PC-3 (cell line): Measurements from ENCODE around the gene PHF12. TPM values are rescaled to one million over a fixed set of nuclear protein-coding genes. Genes with fewer than 3 reads are reported as not detected.

Source experiments
- ATAC-seq: fragments of 200-7000 bp; cut with Tn5 transposase; 2 replicates; pipeline ENCODE4 v1.9.1; 2020; ENCODE audit warnings: mild to moderate bottlenecking, moderate library complexity
- BruUV-seq: library from RNA; stranded (reverse); fragments of 400-500 nt; replicated peaks from 2 replicates; lab custom pipeline; 2021; lab: Mats Ljungman, UMichigan
- CTCF ChIA-PET: fragments of 300-600 bp; sonication (Branson Sonifier 250); formaldehyde crosslinking; loops from one replicate; lab custom pipeline; 2022; ENCODE audit warnings: antibody characterized with exemption; lab: Charles Lee
- POLR2A ChIA-PET: fragments of 300-600 bp; sonication (Branson Sonifier 250); formaldehyde crosslinking; loops from one replicate; lab custom pipeline; 2022; ENCODE audit warnings: antibody characterized with exemption; ENCODE audit not compliant: unreplicated experiment; lab: Charles Lee
- DNase-seq: peaks from one replicate; pipeline ENCODE4 v3.0.0-alpha.2; 2015
- H2AFZ ChIP-seq: fragments of 300-600 bp; sonication (generic); 2 replicates; pipeline ENCODE4 v1.6.0; 2016; ENCODE audit warnings: antibody characterized with exemption, low read length
- H3F3A ChIP-seq: fragments of 300-600 bp; sonication (generic); one replicate; pipeline ENCODE4 v1.6.0; 2017; ENCODE audit warnings: antibody characterized with exemption, low read length, control low read depth, mild to moderate bottlenecking; ENCODE audit not compliant: unreplicated experiment
- H3K27ac ChIP-seq: fragments of 300-600 bp; sonication (generic); 2 replicates; pipeline ENCODE4 v1.5.1; 2016; ENCODE audit warnings: mild to moderate bottlenecking, low read length
- H3K27me3 ChIP-seq: fragments of 300-600 bp; sonication (generic); 2 replicates; pipeline ENCODE4 v1.6.1; 2016; ENCODE audit warnings: low read length, mixed read lengths
- H3K36me3 ChIP-seq: fragments of 300-600 bp; sonication (generic); 2 replicates; pipeline ENCODE4 v1.6.1; 2016; ENCODE audit warnings: low read depth, mixed run types, low read length, mixed read lengths
- H3K4me1 ChIP-seq: fragments of 300-600 bp; sonication (generic); 2 replicates; pipeline ENCODE4 v1.5.1; 2016; ENCODE audit warnings: low read length; ENCODE audit not compliant: insufficient read depth
- H3K4me2 ChIP-seq: fragments of 300-600 bp; sonication (generic); 2 replicates; pipeline ENCODE4 v1.6.0; 2016; ENCODE audit warnings: low read length
- H3K4me3 ChIP-seq: fragments of 300-600 bp; sonication (generic); 2 replicates; pipeline ENCODE4 v1.5.1; 2016; ENCODE audit warnings: mild to moderate bottlenecking, low read length, mixed read lengths
- H3K79me2 ChIP-seq: fragments of 300-600 bp; sonication (generic); 2 replicates; pipeline ENCODE4 v1.6.1; 2017; ENCODE audit warnings: low read length, mixed read lengths
- H3K9ac ChIP-seq: fragments of 300-600 bp; sonication (generic); 2 replicates; pipeline ENCODE4 v1.6.0; 2016; ENCODE audit warnings: mild to moderate bottlenecking, low read length
- H3K9me2 ChIP-seq: fragments of 300-600 bp; sonication (generic); replicated peaks from 2 replicates; pipeline ENCODE4 v1.6.1; 2016; ENCODE audit warnings: mixed run types, low read length, mixed read lengths
- H3K9me3 ChIP-seq: fragments of 300-600 bp; sonication (generic); 2 replicates; pipeline ENCODE4 v1.6.1; 2016; ENCODE audit warnings: low read length, mixed read lengths
- H4K20me1 ChIP-seq: fragments of 300-600 bp; sonication (generic); 2 replicates; pipeline ENCODE4 v1.6.1; 2016; ENCODE audit warnings: low read length, mixed read lengths
- CTCF ChIP-seq: fragments of 300-600 bp; sonication (generic); conservative IDR thresholded peaks from 2 replicates; pipeline ENCODE4 v1.5.1; 2017; ENCODE audit warnings: antibody characterized with exemption, low read depth, mild to moderate bottlenecking, low read length
- EZH2 ChIP-seq: fragments of 300-600 bp; sonication (generic); IDR thresholded peaks from one replicate; pipeline ENCODE4 v1.6.1; 2017; ENCODE audit warnings: antibody characterized with exemption, mild to moderate bottlenecking, low read length; ENCODE audit not compliant: unreplicated experiment
- EZH2phosphoT487 ChIP-seq: fragments of 300-600 bp; sonication (generic); IDR thresholded peaks from 2 replicates; pipeline ENCODE4 v1.6.1; 2018; ENCODE audit warnings: mild to moderate bottlenecking, antibody characterized with exemption, low read length, borderline replicate concordance
- intact Hi-C: fragments of 100-400 bp; cut with micrococcal nuclease; formaldehyde crosslinking; loops from 2 replicates; pipeline ENCODE4 v1.9.0; 2023
- total RNA-seq: library from RNA; depleted of rRNA; stranded (reverse); fragments of >200 nt; gene quantifications from 2 replicates; pipeline ENCODE4 v1.2.3, GENCODE V29; 2014

Gene PHF12
- total RNA-seq, 1 experiment from 2014 or later: 25.0 TPM

GRCh38 chr17:28940675-28941074, 10.6 kb downstream of the PHF12 start:
- H3K4me1 ChIP-seq: peaks cover 24% of the 10 kb centered on the region
- H2AFZ ChIP-seq: no peak overlapping the region
- H3K9me2 ChIP-seq: no peaks in the 10 kb centered on the region
- peaks cover 8% of the 10 kb centered on the region; the same call in 1 of the 2 replicates for H4K20me1 ChIP-seq
- H3K36me3 ChIP-seq: peaks cover 20% of the 10 kb centered on the region; the same call in 1 of the 2 replicates
- peaks cover 96% of the 10 kb centered on the region for H3K79me2 ChIP-seq
- intact Hi-C loops: no loop called here
- no peak overlapping the region for H3K4me2 ChIP-seq
- no peaks in the 10 kb centered on the region for H3K9me3 ChIP-seq
- ATAC-seq: no peak
- CTCF ChIA-PET: no interaction called here
- no peaks in the 10 kb centered on the region for H3F3A ChIP-seq
- H3K27me3 ChIP-seq: no peaks in the 10 kb centered on the region
- POLR2A ChIA-PET: no interaction called here
- no TSS peak for BruUV-seq
- TF ChIP-seq EZH2phosphoT487: no peak
- no peak for TF ChIP-seq CTCF
- TF ChIP-seq EZH2: no peak
- no peak overlapping the region for H3K4me3 ChIP-seq
- H3K27ac ChIP-seq: no peak overlapping the region
- H3K9ac ChIP-seq: no peak overlapping the region
- no peak for DNase-seq

- no TSS peak for BruUV-seq
- CTCF ChIA-PET: no interaction called here
- Histone ChIP-seq H3F3A (no peaks in the 10 kb centered on the region), H3K27me3 (no peaks in the 10 kb centered on the region), H3K9ac (no peak overlapping the region), H3K4me3 (no peak overlapping the region), H2AFZ (no peak overlapping the region), H3K4me2 (no peak overlapping the region), H3K4me1 (peaks cover 19% of the 10 kb centered on the region), H3K9me2 (no peaks in the 10 kb centered on the region), H3K27ac (no peak overlapping the region), H3K79me2 (peaks cover 96% of the 10 kb centered on the region), H3K36me3 (peaks cover 20% of the 10 kb centered on the region; the same call in 1 of the 2 replicates), H4K20me1 (peaks cover 8% of the 10 kb centered on the region; the same call in 1 of the 2 replicates), H3K9me3 (no peaks in the 10 kb centered on the region)
- no peak for DNase-seq
- POLR2A ChIA-PET: interaction anchor here (0.9 kb wide), 1 partner anchor 11 kb away, joined by 3 read pairs; the partner anchor contains the start of gene PHF12
- no peak for ATAC-seq
- intact Hi-C loops: no loop called here
- TF ChIP-seq EZH2phosphoT487: no peak
- TF ChIP-seq EZH2: no peak
- TF ChIP-seq CTCF: no peak
Observed at GRCh38 chr17:28940142-28940541, 11.2 kb downstream of the PHF12 start.

GRCh38 chr17:28938552-28938951, 12.8 kb downstream of the PHF12 start:
- H3K4me3 ChIP-seq: no peak overlapping the region
- H3K79me2 ChIP-seq: peaks cover 92% of the 10 kb centered on the region
- H3K9ac ChIP-seq: no peak overlapping the region
- peaks cover 15% of the 10 kb centered on the region for H3K4me1 ChIP-seq
- ChIA-PET POLR2A (no interaction called here), CTCF (no interaction called here)
- H3K27ac ChIP-seq: peak overlapping the region; percentile 88
- intact Hi-C loops: no loop called here
- TF ChIP-seq CTCF (no peak), EZH2 (no peak), EZH2phosphoT487 (no peak)
- DNase-seq (no peak), ATAC-seq (no peak)
- no peaks in the 10 kb centered on the region for H3K27me3 ChIP-seq
- peaks cover 12% of the 10 kb centered on the region; the same call in 1 of the 2 replicates for H3K36me3 ChIP-seq
- H4K20me1 ChIP-seq: peaks cover 8% of the 10 kb centered on the region; the same call in 1 of the 2 replicates
- BruUV-seq: no TSS peak
- no peak overlapping the region for H2AFZ ChIP-seq
- no peak overlapping the region for H3K4me2 ChIP-seq
- no peaks in the 10 kb centered on the region for H3K9me3 ChIP-seq
- H3K9me2 ChIP-seq: no peaks in the 10 kb centered on the region
- no peaks in the 10 kb centered on the region for H3F3A ChIP-seq
